H1 (cell line): ENCODE results near the gene GTF2F1. TPM values are rescaled to one million over a fixed set of nuclear protein-coding genes. Genes with fewer than 3 reads are reported as not detected.

Experiments used
- BCL11A ChIP-seq, 2 experiments: IDR thresholded peaks; one replicate each; pipeline ENCODE4 v1.6.1; 2011; ENCODE audit warnings: low read depth in 2 of 2, low read length in 2 of 2, mild to moderate bottlenecking in 2 of 2
- GABPA ChIP-seq: IDR thresholded peaks from 2 replicates; pipeline ENCODE4 v1.6.1; 2011; ENCODE audit warnings: mild to moderate bottlenecking, low read length, moderate library complexity, borderline replicate concordance; ENCODE audit not compliant: insufficient read depth
- polyA plus RNA-seq, 7 experiments: library from polyadenylated mRNA; depleted of rRNA in 3 of 7; stranded (reverse) in 5 of 7; unstranded in 2 of 7; fragments of >200 nt in 5 of 7; fragments of 200-250 nt in 2 of 7; gene quantifications; 1 replicate in 5 of 7; 2 replicates in 1 of 7; 4 replicates in 1 of 7; pipeline versions ENCODE4 v1.2.1 to v1.2.3, GENCODE V29; 2011 to 2013; ENCODE audit warnings: missing spikeins in 2 of 7, mixed read lengths in 2 of 7
- total RNA-seq: library from RNA; stranded (reverse); fragmentation: NEBNext Ultra II Directional; extraction: Animal tissue kit (Norgen Biotek cat#: 25700); gene quantifications from 2 replicates; pipeline ENCODE4 v1.2.1, GENCODE V29; 2021

GTF2F1 gene
- total and polyA plus RNA-seq, 2 of the 8 experiments (the other 6 are each of a cell fraction or from before 2014, with no cell fraction given): 29.3 to 56.3 TPM

DNA sequence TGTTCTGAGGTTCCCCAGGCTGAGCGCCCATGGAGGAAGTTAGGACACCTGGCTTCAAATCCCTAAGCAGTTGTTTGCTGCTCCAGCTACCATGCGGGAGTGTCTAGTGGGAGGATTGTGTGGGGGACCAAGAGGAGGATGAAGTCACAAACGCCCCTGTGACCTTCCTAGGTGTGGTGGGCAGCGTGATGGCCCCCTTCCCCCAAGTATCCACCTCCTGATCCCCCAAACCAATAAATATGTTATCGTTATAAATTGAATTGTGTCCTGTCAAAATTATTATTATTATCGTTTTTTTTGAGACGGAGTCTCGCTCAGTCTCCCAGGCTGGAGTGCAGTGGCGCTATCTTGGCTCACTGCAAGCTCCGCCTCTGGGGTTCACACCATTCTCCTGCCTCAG is 40.7 kb upstream of the GTF2F1 start, which contains the start of gene SLC25A41 (continued):
- TF ChIP-seq GABPA (no peak), BCL11A (IDR thresholded peaks at IDR 0.05; ENCODE audit: low read depth in 2 of 2, low read length in 2 of 2) (no peak)
- TF ChIP-seq, all 59 proteins: peak for 0
